Measurements from ENCODE around the gene SRM. TPM values are rescaled to one million over a fixed set of nuclear protein-coding genes. Genes with fewer than 3 reads are reported as not detected.
"Not testable (repeated sequence)": the region's sequence is repeated elsewhere in the genome, so short reads cannot be mapped to it uniquely, and the experiment has no call there.

SRM gene
- total and polyA plus RNA-seq, 2 donors (not counting 1 experiment from before 2014, with no cell fraction given): 38.9 to 79.2 TPM

DNA sequence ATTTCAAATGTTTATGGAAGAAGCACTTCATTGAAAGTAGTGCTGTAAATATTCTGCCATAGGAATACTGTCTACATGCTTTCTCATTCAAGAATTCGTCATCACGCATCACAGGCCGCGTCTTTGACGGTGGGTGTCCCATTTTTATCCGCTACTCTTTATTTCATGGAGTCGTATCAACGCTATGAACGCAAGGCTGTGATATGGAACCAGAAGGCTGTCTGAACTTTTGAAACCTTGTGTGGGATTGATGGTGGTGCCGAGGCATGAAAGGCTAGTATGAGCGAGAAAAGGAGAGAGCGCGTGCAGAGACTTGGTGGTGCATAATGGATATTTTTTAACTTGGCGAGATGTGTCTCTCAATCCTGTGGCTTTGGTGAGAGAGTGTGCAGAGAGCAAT, 36.6 kb downstream of the SRM start:
- H3K27me3 ChIP-seq (replicated peaks in 1 of 4; ENCODE audit: control extremely low read depth in 1 of 4, control insufficient read depth in 3 of 4, insufficient read depth in 4 of 4, low read length in 3 of 4): no peaks in the 10 kb centered on the region
- H3K36me3 ChIP-seq (replicated peaks in 1 of 2; ENCODE audit: control extremely low read depth in 1 of 2, control insufficient read depth in 1 of 2, extremely low read depth in 1 of 2, insufficient read depth in 2 of 2, low read length in 1 of 2): peaks cover 23 to 74% of the 10 kb centered on the region in 2 experiments
- no peaks in the 10 kb centered on the region for H3K4me1 ChIP-seq (ENCODE audit: control insufficient read depth in 2 of 2, insufficient read depth in 2 of 2, low read length in 2 of 2)
- peaks cover 41% of the 10 kb centered on the region for H4K20me1 ChIP-seq (ENCODE audit: control insufficient read depth, insufficient read depth, low read length, poor library complexity, severe bottlenecking)
- Mint-ChIP-seq H3K9me3 (ENCODE audit: insufficient read depth) (no peaks in the 10 kb centered on the region), H3K27me3 (no peaks in the 10 kb centered on the region), H3K4me1 (peaks cover 20% of the 10 kb centered on the region), H3K4me3 (no peak overlapping the region), H3K27ac (no peak overlapping the region)
- H2AFZ ChIP-seq (ENCODE audit: insufficient read depth, low read depth, low read length, poor library complexity, severe bottlenecking): no peak overlapping the region
- 98% methylated on average over 14 of the region's 14 CpGs for WGBS (ENCODE audit: insufficient coverage)
- TF ChIP-seq EZH2 (IDR thresholded peaks at IDR 0.05; ENCODE audit: borderline replicate concordance, insufficient read depth, low read depth, low read length, poor library complexity, severe bottlenecking): no peak
- TF ChIP-seq, protein P1, sequence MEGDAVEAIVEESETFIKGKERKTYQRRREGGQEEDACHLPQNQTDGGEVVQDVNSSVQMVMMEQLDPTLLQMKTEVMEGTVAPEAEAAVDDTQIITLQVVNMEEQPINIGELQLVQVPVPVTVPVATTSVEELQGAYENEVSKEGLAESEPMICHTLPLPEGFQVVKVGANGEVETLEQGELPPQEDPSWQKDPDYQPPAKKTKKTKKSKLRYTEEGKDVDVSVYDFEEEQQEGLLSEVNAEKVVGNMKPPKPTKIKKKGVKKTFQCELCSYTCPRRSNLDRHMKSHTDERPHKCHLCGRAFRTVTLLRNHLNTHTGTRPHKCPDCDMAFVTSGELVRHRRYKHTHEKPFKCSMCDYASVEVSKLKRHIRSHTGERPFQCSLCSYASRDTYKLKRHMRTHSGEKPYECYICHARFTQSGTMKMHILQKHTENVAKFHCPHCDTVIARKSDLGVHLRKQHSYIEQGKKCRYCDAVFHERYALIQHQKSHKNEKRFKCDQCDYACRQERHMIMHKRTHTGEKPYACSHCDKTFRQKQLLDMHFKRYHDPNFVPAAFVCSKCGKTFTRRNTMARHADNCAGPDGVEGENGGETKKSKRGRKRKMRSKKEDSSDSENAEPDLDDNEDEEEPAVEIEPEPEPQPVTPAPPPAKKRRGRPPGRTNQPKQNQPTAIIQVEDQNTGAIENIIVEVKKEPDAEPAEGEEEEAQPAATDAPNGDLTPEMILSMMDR (IDR thresholded peaks at IDR 0.05): no peak
- no peak overlapping the region for H3K4me2 ChIP-seq (replicated peaks; ENCODE audit: low read depth, low read length, poor library complexity, severe bottlenecking)
- ATAC-seq (ENCODE audit: low read depth) (no peak), DNase-seq (no peak)
- H3K9ac ChIP-seq (ENCODE audit: low read length): no peak overlapping the region
- ChIA-PET POLR2A (no interaction called here), CTCF (interaction anchor here (0.6 kb wide), 1 partner anchor 841 kb away, joined by 3 read pairs; no protein-coding TSS in a partner anchor)
- H3K9me3 ChIP-seq (ENCODE audit: control extremely low read depth in 1 of 3, control insufficient read depth in 2 of 3, insufficient read depth in 1 of 3, low read length in 2 of 3): no peaks in the 10 kb centered on the region
- no peak overlapping the region for H3K27ac ChIP-seq (ENCODE audit: low read length in 2 of 2)
- no peak overlapping the region for H3K4me3 ChIP-seq (ENCODE audit: control extremely low read depth in 1 of 5, extremely low read depth in 1 of 5, insufficient read depth in 1 of 5, low read depth in 2 of 5, low read length in 4 of 5)
- intact Hi-C loops (cut with micrococcal nuclease): no loop called here
- H3K79me2 ChIP-seq (ENCODE audit: control insufficient read depth, insufficient read depth, low read length): peaks cover 13% of the 10 kb centered on the region

- Histone ChIP-seq H3K79me2 (ENCODE audit: control insufficient read depth, insufficient read depth, low read length) (peaks cover 40% of the 10 kb centered on the region), H3K9ac (ENCODE audit: low read length) (no peak overlapping the region), H3K4me1 (ENCODE audit: control insufficient read depth in 2 of 2, insufficient read depth in 2 of 2, low read length in 2 of 2) (peaks cover 0 to under 1% of the 10 kb centered on the region in 2 donors), H2AFZ (ENCODE audit: insufficient read depth, low read depth, low read length, poor library complexity, severe bottlenecking) (no peak overlapping the region), H3K27me3 (replicated peaks in 1 of 4; ENCODE audit: control extremely low read depth in 1 of 4, control insufficient read depth in 3 of 4, insufficient read depth in 4 of 4, low read length in 3 of 4) (no peaks in the 10 kb centered on the region), H3K27ac (ENCODE audit: low read length in 2 of 2) (no peak overlapping the region), H3K36me3 (replicated peaks in 1 of 2; ENCODE audit: control extremely low read depth in 1 of 2, control insufficient read depth in 1 of 2, extremely low read depth in 1 of 2, insufficient read depth in 2 of 2, low read length in 1 of 2) (peaks cover 24 to 85% of the 10 kb centered on the region in 2 experiments), H3K4me3 (ENCODE audit: control extremely low read depth in 1 of 5, extremely low read depth in 1 of 5, insufficient read depth in 1 of 5, low read depth in 2 of 5, low read length in 4 of 5) (no peak overlapping the region), H3K4me2 (replicated peaks; ENCODE audit: low read depth, low read length, poor library complexity, severe bottlenecking) (no peak overlapping the region), H4K20me1 (ENCODE audit: control insufficient read depth, insufficient read depth, low read length, poor library complexity, severe bottlenecking) (peaks cover 70% of the 10 kb centered on the region), H3K9me3 (ENCODE audit: control extremely low read depth in 1 of 3, control insufficient read depth in 2 of 3, insufficient read depth in 1 of 3, low read length in 2 of 3) (no peaks in the 10 kb centered on the region)
- Mint-ChIP-seq H3K4me1 (peaks cover 27% of the 10 kb centered on the region), H3K27ac (no peak overlapping the region), H3K27me3 (no peaks in the 10 kb centered on the region), H3K9me3 (ENCODE audit: insufficient read depth) (no peaks in the 10 kb centered on the region), H3K4me3 (no peak overlapping the region)
- ChIA-PET CTCF (interaction anchor here (1.1 kb wide), 1 partner anchor 18 kb away, joined by 7 read pairs; no protein-coding TSS in a partner anchor), POLR2A (no interaction called here)
- ATAC-seq (ENCODE audit: low read depth) (no peak), DNase-seq (no peak)
- intact Hi-C loops (cut with micrococcal nuclease): no loop called here
- WGBS (ENCODE audit: insufficient coverage): no CpG with 5 or more reads among the region's 7 CpGs
- TF ChIP-seq, protein P1 (IDR thresholded peaks at IDR 0.05): no peak
- TF ChIP-seq EZH2 (IDR thresholded peaks at IDR 0.05; ENCODE audit: borderline replicate concordance, insufficient read depth, low read depth, low read length, poor library complexity, severe bottlenecking): no peak
These were observed 39.8 kb downstream of the SRM start for GRCh38 chr1:11019971-11020370.

DNA sequence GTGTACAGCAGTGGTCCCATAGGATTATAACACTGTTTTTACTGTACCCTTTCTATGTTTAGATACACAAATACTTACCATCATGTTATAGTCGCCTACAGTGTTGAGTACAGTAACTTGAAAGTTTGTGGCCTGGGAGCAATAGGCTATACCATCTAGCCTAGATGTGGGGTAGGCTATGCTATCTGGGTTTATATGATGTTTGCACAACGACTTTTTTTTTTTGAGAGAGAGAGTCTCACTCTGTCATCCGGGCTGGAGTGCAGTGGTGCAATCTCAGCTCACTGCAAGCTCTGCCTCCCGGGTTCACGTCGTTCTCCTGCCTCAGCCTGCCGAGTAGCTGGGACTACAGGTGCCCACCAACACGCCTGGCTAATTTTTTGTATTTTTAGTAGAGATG, 40.5 kb downstream of the SRM start:
- H3K9me3 Mint-ChIP-seq (ENCODE audit: insufficient read depth); CTCF ChIA-PET; H3K9me3 ChIP-seq (ENCODE audit: control extremely low read depth in 1 of 3, control insufficient read depth in 2 of 3, insufficient read depth in 1 of 3, low read length in 2 of 3); ATAC-seq (ENCODE audit: low read depth); H3K4me2 ChIP-seq (replicated peaks; ENCODE audit: low read depth, low read length, poor library complexity, severe bottlenecking); POLR2A ChIA-PET; DNase-seq; H3K27ac ChIP-seq (ENCODE audit: low read length in 2 of 2); H2AFZ ChIP-seq (ENCODE audit: insufficient read depth, low read depth, low read length, poor library complexity, severe bottlenecking); H3K4me3 ChIP-seq (ENCODE audit: control extremely low read depth in 1 of 5, extremely low read depth in 1 of 5, insufficient read depth in 1 of 5, low read depth in 2 of 5, low read length in 4 of 5); H3K4me3 Mint-ChIP-seq; H3K4me1 ChIP-seq (ENCODE audit: control insufficient read depth in 2 of 2, insufficient read depth in 2 of 2, low read length in 2 of 2); intact Hi-C loops (cut with micrococcal nuclease); H3K27me3 Mint-ChIP-seq; H3K9ac ChIP-seq (ENCODE audit: low read length); H3K27me3 ChIP-seq (replicated peaks in 1 of 4; ENCODE audit: control extremely low read depth in 1 of 4, control insufficient read depth in 3 of 4, insufficient read depth in 4 of 4, low read length in 3 of 4); H3K27ac Mint-ChIP-seq: not testable (repeated sequence)
- peaks cover 25 to 85% of the 10 kb centered on the region in 2 experiments for H3K36me3 ChIP-seq (replicated peaks in 1 of 2; ENCODE audit: control extremely low read depth in 1 of 2, control insufficient read depth in 1 of 2, extremely low read depth in 1 of 2, insufficient read depth in 2 of 2, low read length in 1 of 2)
- peaks cover 76% of the 10 kb centered on the region for H4K20me1 ChIP-seq (ENCODE audit: control insufficient read depth, insufficient read depth, low read length, poor library complexity, severe bottlenecking)
- 95% methylated on average over 6 of the region's 8 CpGs for WGBS (ENCODE audit: insufficient coverage)
- peaks cover 28% of the 10 kb centered on the region for H3K4me1 Mint-ChIP-seq
- peaks cover 47% of the 10 kb centered on the region for H3K79me2 ChIP-seq (ENCODE audit: control insufficient read depth, insufficient read depth, low read length)
